PC-3 (cell line): ENCODE data around the gene VWA1. TPM values are rescaled to one million over a fixed set of nuclear protein-coding genes. Genes with fewer than 3 reads are reported as not detected.
"Not testable (repeated sequence)": the region's sequence is repeated elsewhere in the genome, so short reads cannot be mapped to it uniquely, and the experiment has no call there.

Experiments
- ATAC-seq: fragments of 200-7000 bp; cut with Tn5 transposase; 2 replicates; pipeline ENCODE4 v1.9.1; 2020; ENCODE audit warnings: mild to moderate bottlenecking, moderate library complexity
- BruUV-seq: library from RNA; stranded (reverse); fragments of 400-500 nt; replicated peaks from 2 replicates; lab custom pipeline; 2021; lab: Mats Ljungman, UMichigan
- CTCF ChIA-PET: fragments of 300-600 bp; sonication (Branson Sonifier 250); formaldehyde crosslinking; loops from one replicate; lab custom pipeline; 2022; ENCODE audit warnings: antibody characterized with exemption; lab: Charles Lee
- POLR2A ChIA-PET: fragments of 300-600 bp; sonication (Branson Sonifier 250); formaldehyde crosslinking; loops from one replicate; lab custom pipeline; 2022; ENCODE audit warnings: antibody characterized with exemption; ENCODE audit not compliant: unreplicated experiment; lab: Charles Lee
- DNase-seq: peaks from one replicate; pipeline ENCODE4 v3.0.0-alpha.2; 2015
- H2AFZ ChIP-seq: fragments of 300-600 bp; sonication (generic); 2 replicates; pipeline ENCODE4 v1.6.0; 2016; ENCODE audit warnings: antibody characterized with exemption, low read length
- H3F3A ChIP-seq: fragments of 300-600 bp; sonication (generic); one replicate; pipeline ENCODE4 v1.6.0; 2017; ENCODE audit warnings: antibody characterized with exemption, low read length, control low read depth, mild to moderate bottlenecking; ENCODE audit not compliant: unreplicated experiment
- H3K27ac ChIP-seq: fragments of 300-600 bp; sonication (generic); 2 replicates; pipeline ENCODE4 v1.5.1; 2016; ENCODE audit warnings: mild to moderate bottlenecking, low read length
- H3K27me3 ChIP-seq: fragments of 300-600 bp; sonication (generic); 2 replicates; pipeline ENCODE4 v1.6.1; 2016; ENCODE audit warnings: low read length, mixed read lengths
- H3K36me3 ChIP-seq: fragments of 300-600 bp; sonication (generic); 2 replicates; pipeline ENCODE4 v1.6.1; 2016; ENCODE audit warnings: low read depth, mixed run types, low read length, mixed read lengths
- H3K4me1 ChIP-seq: fragments of 300-600 bp; sonication (generic); 2 replicates; pipeline ENCODE4 v1.5.1; 2016; ENCODE audit warnings: low read length; ENCODE audit not compliant: insufficient read depth
- H3K4me2 ChIP-seq: fragments of 300-600 bp; sonication (generic); 2 replicates; pipeline ENCODE4 v1.6.0; 2016; ENCODE audit warnings: low read length
- H3K4me3 ChIP-seq: fragments of 300-600 bp; sonication (generic); 2 replicates; pipeline ENCODE4 v1.5.1; 2016; ENCODE audit warnings: mild to moderate bottlenecking, low read length, mixed read lengths
- H3K79me2 ChIP-seq: fragments of 300-600 bp; sonication (generic); 2 replicates; pipeline ENCODE4 v1.6.1; 2017; ENCODE audit warnings: low read length, mixed read lengths
- H3K9ac ChIP-seq: fragments of 300-600 bp; sonication (generic); 2 replicates; pipeline ENCODE4 v1.6.0; 2016; ENCODE audit warnings: mild to moderate bottlenecking, low read length
- H3K9me2 ChIP-seq: fragments of 300-600 bp; sonication (generic); replicated peaks from 2 replicates; pipeline ENCODE4 v1.6.1; 2016; ENCODE audit warnings: mixed run types, low read length, mixed read lengths
- H3K9me3 ChIP-seq: fragments of 300-600 bp; sonication (generic); 2 replicates; pipeline ENCODE4 v1.6.1; 2016; ENCODE audit warnings: low read length, mixed read lengths
- H4K20me1 ChIP-seq: fragments of 300-600 bp; sonication (generic); 2 replicates; pipeline ENCODE4 v1.6.1; 2016; ENCODE audit warnings: low read length, mixed read lengths
- CTCF ChIP-seq: fragments of 300-600 bp; sonication (generic); conservative IDR thresholded peaks from 2 replicates; pipeline ENCODE4 v1.5.1; 2017; ENCODE audit warnings: antibody characterized with exemption, low read depth, mild to moderate bottlenecking, low read length
- EZH2 ChIP-seq: fragments of 300-600 bp; sonication (generic); IDR thresholded peaks from one replicate; pipeline ENCODE4 v1.6.1; 2017; ENCODE audit warnings: antibody characterized with exemption, mild to moderate bottlenecking, low read length; ENCODE audit not compliant: unreplicated experiment
- EZH2phosphoT487 ChIP-seq: fragments of 300-600 bp; sonication (generic); IDR thresholded peaks from 2 replicates; pipeline ENCODE4 v1.6.1; 2018; ENCODE audit warnings: mild to moderate bottlenecking, antibody characterized with exemption, low read length, borderline replicate concordance
- intact Hi-C: fragments of 100-400 bp; cut with micrococcal nuclease; formaldehyde crosslinking; loops from 2 replicates; pipeline ENCODE4 v1.9.0; 2023
- total RNA-seq: library from RNA; depleted of rRNA; stranded (reverse); fragments of >200 nt; gene quantifications from 2 replicates; pipeline ENCODE4 v1.2.3, GENCODE V29; 2014

Gene VWA1
- total RNA-seq, 1 experiment from 2014 or later, result 59.1 TPM

- Histone ChIP-seq H3K27me3 (no peaks in the 10 kb centered on the region), H3K79me2 (no peaks in the 10 kb centered on the region), H3K4me1 (no peaks in the 10 kb centered on the region), H3K9ac (no peak overlapping the region), H3K4me2 (no peak overlapping the region), H3K9me2 (no peaks in the 10 kb centered on the region), H3K27ac (no peak overlapping the region), H3F3A (no peaks in the 10 kb centered on the region), H2AFZ (no peak overlapping the region), H4K20me1 (no peaks in the 10 kb centered on the region), H3K36me3 (no peaks in the 10 kb centered on the region), H3K9me3 (no peaks in the 10 kb centered on the region), H3K4me3 (no peak overlapping the region)
- BruUV-seq, result no TSS peak
- POLR2A ChIA-PET, result no interaction called here
- intact Hi-C loops, result no loop called here
- TF ChIP-seq EZH2phosphoT487 (no peak), EZH2 (no peak), CTCF (no peak)
- DNase-seq, result no peak
- ATAC-seq, result no peak
- CTCF ChIA-PET, result interaction anchor here (0.6 to 1.6 kb wide), 3 partner anchors 16 to 62 kb away, joined by 3 to 6 read pairs (median 3); no protein-coding TSS in a partner anchor
These were observed 6.7 kb downstream of the VWA1 start for GRCh38 chr1:1442069-1442770.

- intact Hi-C loops, H3K9ac ChIP-seq, H3K36me3 ChIP-seq, H4K20me1 ChIP-seq, H3K4me3 ChIP-seq, H3K9me2 ChIP-seq, CTCF ChIA-PET, H3K27me3 ChIP-seq, H2AFZ ChIP-seq, H3K79me2 ChIP-seq, H3K9me3 ChIP-seq, H3F3A ChIP-seq, H3K4me1 ChIP-seq, ATAC-seq, H3K4me2 ChIP-seq, H3K27ac ChIP-seq, POLR2A ChIA-PET, BruUV-seq, DNase-seq: not testable (repeated sequence)
These were observed 11.1 kb downstream of the VWA1 start for GRCh38 chr1:1446631-1447030.

- intact Hi-C loops, result no loop called here
- BruUV-seq, result no TSS peak
- no peak for ATAC-seq
- Histone ChIP-seq H3K79me2 (no peaks in the 10 kb centered on the region), H4K20me1 (no peaks in the 10 kb centered on the region), H3K9me2 (no peaks in the 10 kb centered on the region), H3K9ac (no peak within 1 kb of the TSS), H3K27ac (no peak within 1 kb of the TSS), H3K36me3 (no peaks in the 10 kb centered on the region), H3F3A (no peaks in the 10 kb centered on the region), H3K4me1 (no peaks in the 10 kb centered on the region), H2AFZ (no peak within 1 kb of the TSS), H3K4me3 (no peak within 1 kb of the TSS), H3K9me3 (no peaks in the 10 kb centered on the region), H3K4me2 (no peak within 1 kb of the TSS), H3K27me3 (no peaks in the 10 kb centered on the region)
- ChIA-PET POLR2A (no interaction called here), CTCF (no interaction called here)
- TF ChIP-seq EZH2phosphoT487 (no peak), CTCF (no peak), EZH2 (no peak)
- DNase-seq, result no peak
These were observed 13.7 kb downstream of the VWA1 start, which contains the start of gene ATAD3C for GRCh38 chr1:1449099-1449739. ATAD3C (plus strand) TSS chr1:1449689; CDS start chr1:1450684, 995 bp downstream.

GRCh38 chr1:1450616-1451015 lies 15.1 kb downstream of the VWA1 start:
- H3F3A ChIP-seq, ATAC-seq, H3K4me1 ChIP-seq, H2AFZ ChIP-seq, H3K79me2 ChIP-seq, H3K4me3 ChIP-seq, BruUV-seq, H3K9ac ChIP-seq, CTCF ChIA-PET, DNase-seq, H3K9me2 ChIP-seq, H3K27ac ChIP-seq, H3K9me3 ChIP-seq, intact Hi-C loops, POLR2A ChIA-PET, H3K27me3 ChIP-seq, H3K4me2 ChIP-seq, H3K36me3 ChIP-seq, H4K20me1 ChIP-seq: not testable (repeated sequence)
